GM12878 (cell line): ENCODE results near the gene EMID1.

Experiments used
- CEBPB ChIP-seq, 2 experiments: fragments of 150-350 bp in 1 of 2; IDR thresholded peaks; 2 replicates each; pipeline ENCODE4 v1.6.1; 2012 to 2014; ENCODE audit warnings: low read depth in 2 of 2, low read length in 2 of 2, borderline replicate concordance in 1 of 2, inconsistent platforms in 1 of 2
- EP300 ChIP-seq, 2 experiments: fragments of 150-350 bp in 1 of 2; IDR thresholded peaks; 2 replicates each; pipeline ENCODE4 v1.6.1; 2011 to 2012; ENCODE audit warnings: low read depth in 2 of 2, low read length in 2 of 2, borderline replicate concordance in 1 of 2, improper control_type of control experiment in 1 of 2, inconsistent platforms in 1 of 2; ENCODE audit not compliant: control insufficient read depth in 1 of 2
- ESRRA ChIP-seq: IDR thresholded peaks from 2 replicates; pipeline ENCODE4 v1.6.1; 2012; ENCODE audit warnings: mild to moderate bottlenecking, low read length, improper control_type of control experiment
- RELA ChIP-seq: fragments of 450-650 bp; IDR thresholded peaks from 2 replicates; pipeline ENCODE4 v1.8.0; 2014; ENCODE audit warnings: borderline replicate concordance; ENCODE audit not compliant: partially characterized antibody
- SIX5 ChIP-seq: IDR thresholded peaks from 2 replicates; pipeline ENCODE4 v1.6.1; 2011; ENCODE audit warnings: mild to moderate bottlenecking, low read depth, low read length, moderate library complexity; ENCODE audit not compliant: severe bottlenecking
- YY1 ChIP-seq: IDR thresholded peaks from 2 replicates; pipeline ENCODE4 v1.6.1; 2011; ENCODE audit warnings: low read depth, mild to moderate bottlenecking, low read length
- TF ChIP-seq, protein P1 (sequence below), 3 experiments: IDR thresholded peaks in 2 of 3; conservative IDR thresholded peaks in 1 of 3; 2 replicates each; pipeline ENCODE4 v1.5.1; 2011; ENCODE audit warnings: low read depth in 3 of 3, low read length in 3 of 3, mild to moderate bottlenecking in 3 of 3, control low read depth in 2 of 3, moderate library complexity in 2 of 3, inconsistent platforms in 1 of 3, mixed read lengths in 1 of 3; ENCODE audit not compliant: control insufficient read depth in 2 of 3, insufficient read depth in 1 of 3; ENCODE audit errors: extremely low read depth in 1 of 3

DNA sequence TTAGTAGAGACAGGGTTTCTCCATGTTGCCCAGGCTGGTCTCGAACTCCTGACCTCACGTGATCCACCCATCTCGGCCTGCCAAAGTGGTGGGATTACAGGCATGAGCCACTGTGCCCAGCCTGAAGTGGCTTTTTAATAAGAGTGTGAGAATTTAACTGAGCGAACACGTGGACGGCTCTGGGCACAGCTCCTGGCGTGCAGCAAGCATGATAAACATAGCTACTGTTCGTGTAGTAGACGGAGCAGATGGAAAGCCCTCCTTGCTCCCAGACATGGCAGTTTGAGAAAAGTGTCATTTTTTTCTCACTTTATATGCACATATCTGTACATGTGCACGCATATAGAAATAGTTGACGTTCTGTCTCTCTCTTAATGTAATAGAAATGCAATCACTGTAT, 7.0 kb downstream of the EMID1 start:
- TF ChIP-seq SIX5 (no peak), ESRRA (no peak), EP300 (IDR thresholded peaks at IDR 0.05; ENCODE audit: borderline replicate concordance in 1 of 2, control insufficient read depth in 1 of 2, low read depth in 2 of 2, low read length in 2 of 2) (no peak), YY1 (no peak), CEBPB (IDR thresholded peaks at IDR 0.05; ENCODE audit: borderline replicate concordance in 1 of 2, low read depth in 2 of 2, low read length in 2 of 2) (no peak), RELA (no peak)
- TF ChIP-seq, protein P1, sequence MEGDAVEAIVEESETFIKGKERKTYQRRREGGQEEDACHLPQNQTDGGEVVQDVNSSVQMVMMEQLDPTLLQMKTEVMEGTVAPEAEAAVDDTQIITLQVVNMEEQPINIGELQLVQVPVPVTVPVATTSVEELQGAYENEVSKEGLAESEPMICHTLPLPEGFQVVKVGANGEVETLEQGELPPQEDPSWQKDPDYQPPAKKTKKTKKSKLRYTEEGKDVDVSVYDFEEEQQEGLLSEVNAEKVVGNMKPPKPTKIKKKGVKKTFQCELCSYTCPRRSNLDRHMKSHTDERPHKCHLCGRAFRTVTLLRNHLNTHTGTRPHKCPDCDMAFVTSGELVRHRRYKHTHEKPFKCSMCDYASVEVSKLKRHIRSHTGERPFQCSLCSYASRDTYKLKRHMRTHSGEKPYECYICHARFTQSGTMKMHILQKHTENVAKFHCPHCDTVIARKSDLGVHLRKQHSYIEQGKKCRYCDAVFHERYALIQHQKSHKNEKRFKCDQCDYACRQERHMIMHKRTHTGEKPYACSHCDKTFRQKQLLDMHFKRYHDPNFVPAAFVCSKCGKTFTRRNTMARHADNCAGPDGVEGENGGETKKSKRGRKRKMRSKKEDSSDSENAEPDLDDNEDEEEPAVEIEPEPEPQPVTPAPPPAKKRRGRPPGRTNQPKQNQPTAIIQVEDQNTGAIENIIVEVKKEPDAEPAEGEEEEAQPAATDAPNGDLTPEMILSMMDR (IDR thresholded peaks at IDR 0.05 in 2 of 3, conservative IDR thresholded peaks at IDR 0.05 in 1 of 3; ENCODE audit: control insufficient read depth in 2 of 3, extremely low read depth in 1 of 3, insufficient read depth in 1 of 3, low read depth in 3 of 3, low read length in 3 of 3): no peak
